Neural cell (in vitro differentiated cells): ENCODE data around the gene ZNF80.

Experiments used
- EP300 ChIP-seq: fragments of 450-650 bp; conservative IDR thresholded peaks from 2 replicates; pipeline ENCODE4 v1.6.1; 2014; ENCODE audit warnings: antibody characterized with exemption, mild to moderate bottlenecking, moderate library complexity; ENCODE audit not compliant: poor library complexity, severe bottlenecking
- EZH2 ChIP-seq: fragments of 200-600, 300-800 bp; shearing (Covaris generic), sonication (generic); IDR thresholded peaks from 2 replicates; pipeline ENCODE4 v1.6.1; 2014; ENCODE audit warnings: antibody characterized with exemption, low read length, borderline replicate concordance, mild to moderate bottlenecking; ENCODE audit not compliant: insufficient read depth, poor library complexity, severe bottlenecking
- MXI1 ChIP-seq: fragments of 450-650 bp; conservative IDR thresholded peaks from 2 replicates; pipeline ENCODE4 v1.6.1; 2014; ENCODE audit warnings: antibody characterized with exemption, mild to moderate bottlenecking; ENCODE audit not compliant: poor library complexity, severe bottlenecking
- POLR2AphosphoS5 ChIP-seq: IDR thresholded peaks from 2 replicates; pipeline ENCODE4 v1.6.1; 2012
- RAD21 ChIP-seq: fragments of 450-650 bp; conservative IDR thresholded peaks from 2 replicates; pipeline ENCODE4 v1.6.1; 2014; ENCODE audit warnings: antibody characterized with exemption, mild to moderate bottlenecking, moderate library complexity
- SMC3 ChIP-seq: fragments of 450-650 bp; conservative IDR thresholded peaks from 2 replicates; pipeline ENCODE4 v1.6.1; 2014; ENCODE audit warnings: antibody characterized with exemption, mild to moderate bottlenecking, moderate library complexity; ENCODE audit not compliant: poor library complexity
- TAF1 ChIP-seq: IDR thresholded peaks from 2 replicates; pipeline ENCODE4 v1.6.1; 2012; ENCODE audit warnings: low read depth
- TF ChIP-seq, protein P1 (sequence below): fragments of 450-650 bp; IDR thresholded peaks from 2 replicates; pipeline ENCODE4 v1.5.1; 2014; ENCODE audit warnings: antibody characterized with exemption, mild to moderate bottlenecking, moderate library complexity; ENCODE audit not compliant: poor library complexity, severe bottlenecking
- TF ChIP-seq, protein P2 (sequence below): IDR thresholded peaks from 2 replicates; pipeline ENCODE4 v1.6.1; 2012; ENCODE audit warnings: borderline replicate concordance

DNA sequence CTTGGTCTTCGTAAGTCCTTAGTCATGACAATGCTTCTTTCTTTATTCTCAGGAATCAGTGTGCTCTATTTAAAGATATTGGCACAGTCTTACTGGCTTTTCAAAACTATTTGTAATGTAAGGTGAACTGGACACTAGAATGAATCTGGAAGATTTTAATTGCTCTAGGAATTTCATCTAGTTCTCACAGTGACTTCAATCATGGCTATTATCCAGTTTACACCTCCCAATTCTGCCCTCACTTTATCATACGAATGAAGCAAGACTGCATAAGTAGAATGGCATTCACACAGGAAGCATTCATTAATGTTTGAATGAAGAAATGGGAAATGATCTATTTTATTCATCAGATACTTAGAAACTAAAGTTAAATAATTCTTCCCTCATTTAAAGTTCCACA is 31.8 kb downstream of the ZNF80 start:
- no peak for TF ChIP-seq POLR2AphosphoS5
- TF ChIP-seq, protein P1, sequence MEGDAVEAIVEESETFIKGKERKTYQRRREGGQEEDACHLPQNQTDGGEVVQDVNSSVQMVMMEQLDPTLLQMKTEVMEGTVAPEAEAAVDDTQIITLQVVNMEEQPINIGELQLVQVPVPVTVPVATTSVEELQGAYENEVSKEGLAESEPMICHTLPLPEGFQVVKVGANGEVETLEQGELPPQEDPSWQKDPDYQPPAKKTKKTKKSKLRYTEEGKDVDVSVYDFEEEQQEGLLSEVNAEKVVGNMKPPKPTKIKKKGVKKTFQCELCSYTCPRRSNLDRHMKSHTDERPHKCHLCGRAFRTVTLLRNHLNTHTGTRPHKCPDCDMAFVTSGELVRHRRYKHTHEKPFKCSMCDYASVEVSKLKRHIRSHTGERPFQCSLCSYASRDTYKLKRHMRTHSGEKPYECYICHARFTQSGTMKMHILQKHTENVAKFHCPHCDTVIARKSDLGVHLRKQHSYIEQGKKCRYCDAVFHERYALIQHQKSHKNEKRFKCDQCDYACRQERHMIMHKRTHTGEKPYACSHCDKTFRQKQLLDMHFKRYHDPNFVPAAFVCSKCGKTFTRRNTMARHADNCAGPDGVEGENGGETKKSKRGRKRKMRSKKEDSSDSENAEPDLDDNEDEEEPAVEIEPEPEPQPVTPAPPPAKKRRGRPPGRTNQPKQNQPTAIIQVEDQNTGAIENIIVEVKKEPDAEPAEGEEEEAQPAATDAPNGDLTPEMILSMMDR: no peak
- no peak for TF ChIP-seq EP300
- TF ChIP-seq, protein P2, sequence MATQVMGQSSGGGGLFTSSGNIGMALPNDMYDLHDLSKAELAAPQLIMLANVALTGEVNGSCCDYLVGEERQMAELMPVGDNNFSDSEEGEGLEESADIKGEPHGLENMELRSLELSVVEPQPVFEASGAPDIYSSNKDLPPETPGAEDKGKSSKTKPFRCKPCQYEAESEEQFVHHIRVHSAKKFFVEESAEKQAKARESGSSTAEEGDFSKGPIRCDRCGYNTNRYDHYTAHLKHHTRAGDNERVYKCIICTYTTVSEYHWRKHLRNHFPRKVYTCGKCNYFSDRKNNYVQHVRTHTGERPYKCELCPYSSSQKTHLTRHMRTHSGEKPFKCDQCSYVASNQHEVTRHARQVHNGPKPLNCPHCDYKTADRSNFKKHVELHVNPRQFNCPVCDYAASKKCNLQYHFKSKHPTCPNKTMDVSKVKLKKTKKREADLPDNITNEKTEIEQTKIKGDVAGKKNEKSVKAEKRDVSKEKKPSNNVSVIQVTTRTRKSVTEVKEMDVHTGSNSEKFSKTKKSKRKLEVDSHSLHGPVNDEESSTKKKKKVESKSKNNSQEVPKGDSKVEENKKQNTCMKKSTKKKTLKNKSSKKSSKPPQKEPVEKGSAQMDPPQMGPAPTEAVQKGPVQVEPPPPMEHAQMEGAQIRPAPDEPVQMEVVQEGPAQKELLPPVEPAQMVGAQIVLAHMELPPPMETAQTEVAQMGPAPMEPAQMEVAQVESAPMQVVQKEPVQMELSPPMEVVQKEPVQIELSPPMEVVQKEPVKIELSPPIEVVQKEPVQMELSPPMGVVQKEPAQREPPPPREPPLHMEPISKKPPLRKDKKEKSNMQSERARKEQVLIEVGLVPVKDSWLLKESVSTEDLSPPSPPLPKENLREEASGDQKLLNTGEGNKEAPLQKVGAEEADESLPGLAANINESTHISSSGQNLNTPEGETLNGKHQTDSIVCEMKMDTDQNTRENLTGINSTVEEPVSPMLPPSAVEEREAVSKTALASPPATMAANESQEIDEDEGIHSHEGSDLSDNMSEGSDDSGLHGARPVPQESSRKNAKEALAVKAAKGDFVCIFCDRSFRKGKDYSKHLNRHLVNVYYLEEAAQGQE: no peak
- no peak for TF ChIP-seq SMC3
- TF ChIP-seq TAF1: no peak
- TF ChIP-seq MXI1: no peak
- TF ChIP-seq RAD21: no peak
- no peak for TF ChIP-seq EZH2
